HEK293 (cell line): ENCODE measurements around the gene DYNC1LI1.

Experiments
- CTCF ChIA-PET: fragments of 350-600 bp; formaldehyde crosslinking; extraction: SDS; loops from one replicate; lab custom pipeline; 2021; ENCODE audit warnings: antibody characterized with exemption; lab: Yijun Ruan, JAX
- POLR2A ChIA-PET: fragments of 300-600 bp; formaldehyde crosslinking; extraction: SDS; loops from one replicate; lab custom pipeline; 2020; ENCODE audit warnings: antibody characterized with exemption, inconsistent platforms; lab: Yijun Ruan, JAX
- H3K27ac ChIP-seq: fragments of 200-500 bp; sonication (Bioruptor generic); 2 replicates; pipeline ENCODE4 v1.5.1; 2014; ENCODE audit warnings: low read depth, low read length, control low read depth, inconsistent platforms; ENCODE audit errors: extremely low read depth
- H3K36me3 ChIP-seq, 2 experiments: fragments of 200-500 bp in 1 of 2; sonication (Bioruptor generic) in 1 of 2; 1 replicate in 1 of 2; 2 replicates in 1 of 2; pipeline ENCODE4 v1.5.1; 2014 to 2017; ENCODE audit warnings: inconsistent platforms in 2 of 2, low read length in 2 of 2; ENCODE audit not compliant: control insufficient read depth in 2 of 2, insufficient read depth in 1 of 2
- H3K4me1 ChIP-seq: fragments of 200-500 bp; sonication (Bioruptor generic); 2 replicates; pipeline ENCODE4 v1.5.1; 2014; ENCODE audit warnings: mild to moderate bottlenecking, low read length, inconsistent platforms; ENCODE audit not compliant: control insufficient read depth, insufficient read depth
- H3K4me3 ChIP-seq: 2 replicates; pipeline ENCODE4 v1.5.1; 2011; ENCODE audit warnings: low read depth, mild to moderate bottlenecking, control low read depth, low read length, moderate library complexity
- H3K9me3 ChIP-seq: fragments of 200-500 bp; sonication (Bioruptor generic); 2 replicates; pipeline ENCODE4 v1.5.1; 2014; ENCODE audit warnings: low read depth, low read length, inconsistent platforms; ENCODE audit not compliant: control insufficient read depth, insufficient read depth
- EGR2 ChIP-seq: fragments of 450-650 bp; formaldehyde crosslinking; IDR thresholded peaks from 2 replicates; pipeline ENCODE4 v1.5.1; 2016; ENCODE audit warnings: low read depth, missing biosample characterization, missing genetic modification characterization
- GLI2 ChIP-seq: fragments of 450-650 bp; formaldehyde crosslinking; IDR thresholded peaks from 2 replicates; pipeline ENCODE4; 2017; ENCODE audit warnings: missing biosample characterization, missing genetic modification characterization, low read depth, borderline replicate concordance
- MZF1 ChIP-seq: fragments of 450-650 bp; formaldehyde crosslinking; IDR thresholded peaks from 2 replicates; pipeline ENCODE4 v1.5.1; 2017; ENCODE audit warnings: missing biosample characterization, missing genetic modification characterization, borderline replicate concordance
- ZFHX2 ChIP-seq: fragments of 450-650 bp; formaldehyde crosslinking; conservative IDR thresholded peaks from 2 replicates; pipeline ENCODE4 v1.5.1; 2016; ENCODE audit warnings: missing biosample characterization, missing genetic modification characterization
- ZNF133 ChIP-seq: fragments of 450-650 bp; formaldehyde crosslinking; IDR thresholded peaks from 2 replicates; pipeline ENCODE4 v1.5.1; 2016; ENCODE audit warnings: missing biosample characterization, missing genetic modification characterization
- ZNF140 ChIP-seq: fragments of 450-650 bp; formaldehyde crosslinking; IDR thresholded peaks from 2 replicates; pipeline ENCODE4 v1.5.1; 2016; ENCODE audit warnings: missing biosample characterization, missing genetic modification characterization
- ZNF148 ChIP-seq: fragments of 450-650 bp; formaldehyde crosslinking; IDR thresholded peaks from 2 replicates; pipeline ENCODE4 v1.5.0; 2017; ENCODE audit warnings: missing biosample characterization, missing genetic modification characterization, borderline replicate concordance
- ZNF350 ChIP-seq: fragments of 450-650 bp; formaldehyde crosslinking; IDR thresholded peaks from 2 replicates; pipeline ENCODE4 v1.5.0; 2017; ENCODE audit warnings: missing biosample characterization, mild to moderate bottlenecking, missing genetic modification characterization
- ZNF585B ChIP-seq: fragments of 450-650 bp; formaldehyde crosslinking; IDR thresholded peaks from 2 replicates; pipeline ENCODE4 v1.5.1; 2016; ENCODE audit warnings: missing biosample characterization, missing genetic modification characterization
- TF ChIP-seq, protein P1 (sequence below): fragments of 450-650 bp; formaldehyde crosslinking; IDR thresholded peaks from 2 replicates; pipeline ENCODE4 v1.5.1; 2017; ENCODE audit warnings: missing biosample characterization, missing genetic modification characterization

DYNC1LI1 gene

DNA sequence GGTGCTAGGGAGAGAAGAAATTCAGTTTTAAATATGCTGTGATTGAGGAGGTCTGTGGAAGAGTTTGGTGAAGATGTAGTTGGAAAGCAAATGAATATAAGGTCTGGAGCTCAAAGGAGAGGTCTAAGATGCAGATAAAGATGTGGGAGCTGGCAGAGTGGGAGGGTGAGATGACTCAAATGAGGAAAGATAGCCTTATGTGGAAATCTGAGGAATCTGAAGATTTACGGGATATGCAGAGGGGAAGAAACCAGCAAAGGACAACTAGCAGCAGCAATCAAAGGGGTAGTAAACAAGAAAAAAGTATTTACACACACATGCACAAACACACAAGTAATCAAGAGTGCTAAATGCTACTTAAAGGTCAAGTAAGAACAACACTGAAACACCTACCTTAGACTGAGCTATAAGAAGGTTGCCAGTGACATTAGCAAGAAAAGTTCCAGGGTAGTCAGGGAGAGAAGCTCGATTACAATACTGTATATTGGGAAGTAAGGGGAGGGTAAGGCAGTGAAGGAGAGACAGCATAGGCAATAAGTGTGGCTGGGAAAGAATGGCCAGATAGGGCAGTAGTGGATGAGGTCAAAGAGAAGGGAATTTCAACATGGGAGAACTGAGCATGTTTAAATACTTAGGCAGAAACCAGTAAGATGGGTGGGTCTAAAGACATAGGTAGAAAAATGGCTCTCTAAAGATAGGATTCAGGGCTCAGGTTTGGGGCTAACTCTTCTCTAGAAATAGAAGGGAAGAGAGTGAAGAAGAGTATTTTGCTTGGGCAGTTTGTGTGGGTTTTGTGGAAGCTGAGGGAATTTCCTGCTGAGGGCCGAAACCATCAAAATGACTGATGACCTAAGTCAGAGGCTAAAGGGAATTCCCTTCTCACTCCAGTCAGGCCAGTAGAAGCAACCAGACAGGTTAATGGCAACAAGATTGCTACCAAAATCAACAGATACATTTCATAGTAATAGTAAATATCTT is 76.9 kb downstream of the DYNC1LI1 start:
- TF ChIP-seq ZNF133 (tag by site-specific recombination) (no peak), EGR2 (tag by site-specific recombination) (peak; percentile 64), GLI2 (tag by site-specific recombination) (no peak), ZNF148 (no peak), ZFHX2 (tag by site-specific recombination) (peak; percentile 50)
- ChIA-PET CTCF (interaction anchor here (0.9 kb wide), 1 partner anchor 26 kb away, joined by 4 read pairs; no protein-coding TSS in a partner anchor), POLR2A (no interaction called here)
- Histone ChIP-seq H3K36me3 (peaks cover 0 to 5% of the 10 kb centered on the region in 2 experiments; a peak in 1 of 3 replicates), H3K27ac (no peak overlapping the region), H3K4me1 (no peaks in the 10 kb centered on the region), H3K9me3 (no peaks in the 10 kb centered on the region), H3K4me3 (no peak overlapping the region)

DNA sequence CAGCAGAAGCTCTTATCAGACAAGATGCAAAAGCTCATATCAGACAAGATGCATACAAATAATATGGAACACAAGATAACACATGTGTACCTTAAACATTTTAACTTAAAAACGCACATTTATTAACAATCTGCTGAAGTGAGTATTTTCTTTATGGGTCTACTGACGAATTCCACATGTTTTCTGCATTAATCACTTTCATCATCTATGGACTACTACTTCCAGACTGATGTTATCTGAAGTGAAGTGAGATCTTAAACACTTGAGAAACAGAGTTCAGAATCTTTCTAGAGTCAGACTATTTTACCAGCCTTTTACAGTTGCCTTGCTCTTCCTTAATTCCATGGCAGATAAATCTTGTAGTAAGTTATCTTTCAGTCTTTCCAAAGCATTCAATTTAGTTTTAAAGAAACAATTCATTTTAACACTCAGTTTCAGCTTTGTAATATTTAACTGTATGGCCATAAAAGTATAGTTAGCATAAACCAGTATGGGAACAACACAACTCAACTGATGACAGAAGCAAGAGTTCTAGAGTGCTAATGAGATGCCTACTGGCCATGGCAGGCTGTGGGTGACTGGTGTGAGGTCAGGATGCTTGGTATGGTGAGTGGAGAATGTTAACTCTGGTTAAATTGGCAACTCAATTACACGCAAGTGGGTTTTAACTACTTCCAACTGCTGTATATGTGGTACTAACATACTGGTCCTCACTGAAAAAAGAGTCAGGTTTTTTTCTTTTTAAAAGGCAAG is 77.8 kb downstream of the DYNC1LI1 start:
- Histone ChIP-seq H3K4me1 (no peaks in the 10 kb centered on the region), H3K4me3 (no peak overlapping the region), H3K9me3 (no peaks in the 10 kb centered on the region), H3K27ac (no peak overlapping the region), H3K36me3 (peaks cover 0 to 12% of the 10 kb centered on the region in 2 experiments; a peak in 1 of 3 replicates)
- ChIA-PET POLR2A (interaction anchor here (1.0 kb wide), 1 partner anchor 9 kb away, joined by 3 read pairs; no protein-coding TSS in a partner anchor), CTCF (interaction anchor here (0.9 kb wide), 1 partner anchor 25 kb away, joined by 4 read pairs; no protein-coding TSS in a partner anchor)
- TF ChIP-seq ZNF585B (tag by site-specific recombination): no peak
- TF ChIP-seq ZNF350 (tag by site-specific recombination): no peak
- no peak for TF ChIP-seq GLI2 (tag by site-specific recombination)
- TF ChIP-seq ZNF140 (tag by site-specific recombination): no peak

GRCh38 chr3:32488474-32489008 is 82.1 kb downstream of the DYNC1LI1 start:
- ChIA-PET CTCF (interaction anchor here (0.6 to 1.4 kb wide), 3 partner anchors 21 to 121 kb away, joined by 4 to 5 read pairs (median 5); no protein-coding TSS in a partner anchor), POLR2A (no interaction called here)

More at GRCh38 chr3:32488474-32489008, 82.1 kb downstream of the DYNC1LI1 start:
- H3K4me1 ChIP-seq: no peaks in the 10 kb centered on the region
- H3K27ac ChIP-seq: no peak overlapping the region
- H3K36me3 ChIP-seq: peaks cover 0 to 29% of the 10 kb centered on the region in 2 experiments; a peak in 1 of 3 replicates
- H3K4me3 ChIP-seq: no peak overlapping the region
- TF ChIP-seq, protein P1, sequence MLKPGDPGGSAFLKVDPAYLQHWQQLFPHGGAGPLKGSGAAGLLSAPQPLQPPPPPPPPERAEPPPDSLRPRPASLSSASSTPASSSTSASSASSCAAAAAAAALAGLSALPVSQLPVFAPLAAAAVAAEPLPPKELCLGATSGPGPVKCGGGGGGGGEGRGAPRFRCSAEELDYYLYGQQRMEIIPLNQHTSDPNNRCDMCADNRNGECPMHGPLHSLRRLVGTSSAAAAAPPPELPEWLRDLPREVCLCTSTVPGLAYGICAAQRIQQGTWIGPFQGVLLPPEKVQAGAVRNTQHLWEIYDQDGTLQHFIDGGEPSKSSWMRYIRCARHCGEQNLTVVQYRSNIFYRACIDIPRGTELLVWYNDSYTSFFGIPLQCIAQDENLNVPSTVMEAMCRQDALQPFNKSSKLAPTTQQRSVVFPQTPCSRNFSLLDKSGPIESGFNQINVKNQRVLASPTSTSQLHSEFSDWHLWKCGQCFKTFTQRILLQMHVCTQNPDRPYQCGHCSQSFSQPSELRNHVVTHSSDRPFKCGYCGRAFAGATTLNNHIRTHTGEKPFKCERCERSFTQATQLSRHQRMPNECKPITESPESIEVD (tag by site-specific recombination): peak; percentile 34; the same call in 1 of the 2 replicates
- no peak for TF ChIP-seq MZF1 (tag by site-specific recombination)
- TF ChIP-seq, all 188 proteins: peak for 1
- no peaks in the 10 kb centered on the region for H3K9me3 ChIP-seq
